GM19099 (cell line): ENCODE results near the gene DENND2C.

Source experiments
- POLR2A ChIP-seq: IDR thresholded peaks from 3 replicates; pipeline ENCODE4 v1.6.1; 2011; ENCODE audit warnings: low read depth; ENCODE audit not compliant: insufficient read length; ENCODE audit errors: extremely low read depth

Gene DENND2C

GRCh38 chr1:114594046-114594445 lies 75.8 kb downstream of the DENND2C start:
- no peak for TF ChIP-seq POLR2A

GRCh38 chr1:114589122-114589521 lies 80.7 kb downstream of the DENND2C start:
- TF ChIP-seq POLR2A: no peak

- no peak for TF ChIP-seq POLR2A
These were observed 81.6 kb downstream of the DENND2C start for GRCh38 chr1:114588196-114588689.

- TF ChIP-seq POLR2A: no peak
These were observed 82.5 kb downstream of the DENND2C start for GRCh38 chr1:114587203-114587991.

GRCh38 chr1:114586513-114587047 lies 83.3 kb downstream of the DENND2C start:
- no peak for TF ChIP-seq POLR2A

GRCh38 chr1:114585231-114585630 lies 84.6 kb downstream of the DENND2C start:
- TF ChIP-seq POLR2A: no peak

GRCh38 chr1:114581335-114582287 lies 88.2 kb downstream of the DENND2C start, which contains the start of gene BCAS2:
BCAS2 (minus strand) TSS chr1:114581615; CDS start chr1:114581591, 24 bp downstream.
- peak; percentile 96 for TF ChIP-seq POLR2A

- no peak for TF ChIP-seq POLR2A
These were observed 95.5 kb downstream of the DENND2C start for GRCh38 chr1:114574365-114574764.

- no peak for TF ChIP-seq POLR2A
These were observed 105.7 kb downstream of the DENND2C start for GRCh38 chr1:114564141-114564540.

- TF ChIP-seq POLR2A: no peak
These were observed 108.5 kb downstream of the DENND2C start for GRCh38 chr1:114561333-114561732.

GRCh38 chr1:114559356-114559755 lies 110.5 kb downstream of the DENND2C start:
- no peak for TF ChIP-seq POLR2A

GRCh38 chr1:114558544-114558943 lies 111.3 kb downstream of the DENND2C start:
- no peak for TF ChIP-seq POLR2A

- no peak for TF ChIP-seq POLR2A
These were observed 115.3 kb downstream of the DENND2C start for GRCh38 chr1:114554577-114554976.

- no peak for TF ChIP-seq POLR2A
These were observed 117.7 kb downstream of the DENND2C start for GRCh38 chr1:114552106-114552639.

- TF ChIP-seq POLR2A: no peak
These were observed 118.4 kb downstream of the DENND2C start for GRCh38 chr1:114551400-114551799.
